HuH-7 (cell line): ENCODE measurements around the gene SYCP2.

Source experiments
- DNase-seq: peaks from one replicate; pipeline ENCODE4 v3.0.0; 2011; ENCODE audit warnings: low spot score

SYCP2 gene

DNA sequence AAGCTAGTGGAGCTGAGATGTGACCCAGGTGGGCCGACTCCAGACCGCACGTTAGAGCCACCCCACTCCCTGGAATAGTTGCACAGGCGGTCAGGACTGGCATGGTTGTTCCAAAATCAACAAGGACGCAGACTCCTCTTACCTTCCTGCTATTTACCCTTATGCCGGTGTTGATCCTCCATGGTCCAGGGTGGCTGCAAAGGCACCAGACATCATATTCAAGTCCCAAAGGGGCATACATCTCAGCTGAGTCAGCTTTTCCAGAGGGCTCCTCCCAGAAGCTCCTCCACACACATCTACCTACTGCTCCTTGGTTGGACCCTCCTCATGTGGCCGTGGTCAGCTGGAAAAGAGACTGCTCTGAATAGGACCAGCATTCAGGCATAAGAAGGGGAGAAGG, 112.2 kb downstream of the SYCP2 start:
- no peak for DNase-seq

GRCh38 chr20:59820204-59821041, 113.0 kb downstream of the SYCP2 start:
- no peak for DNase-seq

DNA sequence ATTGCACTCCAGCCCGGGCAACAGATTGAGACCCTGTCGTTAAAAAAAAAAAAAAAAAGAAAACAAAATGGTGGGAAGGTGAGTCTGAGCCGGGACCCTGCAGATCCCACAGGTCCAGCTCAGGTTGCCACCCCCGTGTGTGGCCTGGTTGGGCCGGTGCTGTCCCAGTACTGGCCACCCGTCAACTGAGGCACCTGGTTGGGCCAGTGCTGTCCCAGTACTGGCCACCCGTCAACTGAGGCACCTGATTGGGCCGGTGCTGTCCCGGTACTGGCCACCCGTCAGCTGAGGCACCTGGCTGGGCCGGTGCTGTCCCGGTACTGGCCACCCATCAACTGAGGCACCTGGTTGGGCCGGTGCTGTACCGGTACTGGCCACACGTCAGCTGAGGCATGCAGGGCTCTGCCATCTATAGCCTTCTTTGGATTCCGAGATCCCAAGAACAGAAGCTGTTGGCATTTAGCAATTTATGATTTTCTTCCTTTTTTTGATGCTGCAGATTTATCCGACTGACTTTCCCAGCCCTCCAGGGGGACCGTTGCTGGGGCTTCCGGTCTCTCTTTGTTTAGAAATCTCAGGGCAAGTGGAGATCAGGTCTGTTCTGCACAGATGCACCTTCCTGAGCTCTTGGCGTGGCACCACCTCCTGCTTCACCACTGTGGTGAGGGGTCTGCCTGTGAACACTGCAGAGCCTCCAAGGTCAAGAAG, 113.8 kb downstream of the SYCP2 start:
- DNase-seq, result no peak

DNA sequence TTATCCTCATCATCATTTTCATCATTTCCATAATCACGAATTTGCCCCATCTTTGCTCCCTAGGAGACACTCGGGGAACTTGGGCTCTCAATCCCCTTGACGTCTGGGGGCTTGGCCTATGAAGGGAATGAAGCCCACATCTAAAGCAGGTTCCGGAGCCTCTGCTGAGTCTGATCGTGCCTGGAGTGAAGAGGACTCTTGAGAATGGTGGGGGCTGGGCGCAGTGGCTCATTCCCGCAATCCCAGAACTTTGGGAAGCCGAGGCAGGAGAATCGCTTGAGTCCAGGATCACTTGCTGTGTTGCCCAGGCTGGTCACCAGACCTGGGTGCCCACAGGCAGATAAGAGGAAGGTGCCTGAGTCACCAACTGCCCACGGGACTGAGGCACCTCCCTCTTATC, 114.5 kb downstream of the SYCP2 start:
- DNase-seq, result no peak

- no peak for DNase-seq
Measured at GRCh38 chr20:59817846-59818615, 115.4 kb downstream of the SYCP2 start.

- no peak for DNase-seq
Measured at GRCh38 chr20:59817406-59817805, 116.0 kb downstream of the SYCP2 start.

- DNase-seq, result no peak
Measured at GRCh38 chr20:59816146-59816738, 117.2 kb downstream of the SYCP2 start.

GRCh38 chr20:59814840-59815340, 118.5 kb downstream of the SYCP2 start:
- no peak for DNase-seq

GRCh38 chr20:59813948-59814839, 119.2 kb downstream of the SYCP2 start:
- DNase-seq, result no peak
